ENCODE data around the gene DLGAP1.
"Not testable (repeated sequence)": the region's sequence is repeated elsewhere in the genome, so short reads cannot be mapped to it uniquely, and the experiment has no call there.

- not testable (repeated sequence) for TF ChIP-seq CTCF (conservative IDR thresholded peaks at IDR 0.05 in 1 of 2, IDR thresholded peaks at IDR 0.05 in 1 of 2; ENCODE audit: extremely low read depth in 1 of 2, insufficient read depth in 1 of 2, low read depth in 1 of 2, low read length in 2 of 2); EZH2 (IDR thresholded peaks at IDR 0.05; ENCODE audit: borderline replicate concordance, low read length)
These were observed 848.2 kb downstream of the DLGAP1 start for GRCh38 chr18:3606863-3607262.
